ENCODE measurements around the gene LRRFIP1. TPM values are rescaled to one million over a fixed set of nuclear protein-coding genes. Genes with fewer than 3 reads are reported as not detected.
"Not testable (repeated sequence)": the region's sequence is repeated elsewhere in the genome, so short reads cannot be mapped to it uniquely, and the experiment has no call there.

LRRFIP1 gene
- total RNA-seq, 2 donors from 2014 or later, result 180 to 357 TPM

DNA sequence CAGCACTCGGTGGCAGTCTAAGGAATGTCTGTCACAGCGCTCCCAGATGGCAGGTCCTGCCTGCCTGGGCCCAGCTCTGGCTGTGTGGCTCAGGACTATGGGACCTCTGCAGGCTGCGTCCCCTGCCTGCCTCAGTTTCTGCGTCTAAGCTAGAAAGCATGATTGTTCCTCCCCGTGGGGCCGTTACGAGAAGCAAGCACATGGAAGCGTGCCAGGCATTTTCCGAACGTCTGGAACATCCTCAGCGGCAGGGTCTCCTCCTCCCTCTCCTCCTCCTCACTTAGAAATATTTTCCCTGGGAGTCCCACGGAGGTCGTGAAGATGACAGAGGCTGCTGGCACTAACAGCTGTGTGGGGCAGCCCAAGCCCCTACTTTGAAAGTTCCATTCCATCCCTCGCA lies 43.3 kb downstream of the LRRFIP1 start:
- peak; percentile 89 for DNase-seq (ENCODE audit: low spot score)
- intact Hi-C loops (cut with DNase I), result no loop called here

DNA sequence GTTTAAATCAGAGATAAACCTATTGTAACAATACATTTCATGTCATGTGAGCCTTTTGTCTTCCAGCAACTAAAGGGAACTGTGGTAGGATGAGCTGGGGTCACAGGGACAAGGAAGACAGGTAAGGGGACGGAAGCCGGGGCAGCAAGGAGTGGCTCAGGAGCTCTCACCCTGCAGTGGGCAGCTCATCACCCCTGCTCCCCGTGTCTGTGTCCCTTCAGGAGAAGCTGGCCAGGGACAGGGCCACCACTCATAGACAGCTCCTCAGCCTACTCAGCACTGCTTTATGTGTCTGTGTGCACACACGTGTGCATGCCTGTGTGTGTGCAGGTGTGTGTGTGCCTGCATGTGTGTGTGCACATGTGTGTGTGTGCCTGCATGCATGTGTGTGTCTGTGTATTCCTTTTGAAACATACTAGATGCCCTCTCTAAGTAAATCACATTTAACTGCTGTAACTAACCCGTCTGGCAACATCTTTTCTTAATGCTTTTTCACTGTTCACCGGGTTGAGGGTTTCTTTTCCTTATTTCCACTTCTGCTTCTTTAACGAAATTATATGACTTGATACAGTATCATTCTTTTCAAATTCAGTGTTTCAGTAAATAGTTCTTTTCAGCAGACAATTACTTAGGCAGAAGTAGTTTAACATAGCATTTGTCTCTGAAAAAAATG lies 44.2 kb downstream of the LRRFIP1 start:
- no peak for DNase-seq (ENCODE audit: low spot score)
- intact Hi-C loops (cut with DNase I), result no loop called here

DNA sequence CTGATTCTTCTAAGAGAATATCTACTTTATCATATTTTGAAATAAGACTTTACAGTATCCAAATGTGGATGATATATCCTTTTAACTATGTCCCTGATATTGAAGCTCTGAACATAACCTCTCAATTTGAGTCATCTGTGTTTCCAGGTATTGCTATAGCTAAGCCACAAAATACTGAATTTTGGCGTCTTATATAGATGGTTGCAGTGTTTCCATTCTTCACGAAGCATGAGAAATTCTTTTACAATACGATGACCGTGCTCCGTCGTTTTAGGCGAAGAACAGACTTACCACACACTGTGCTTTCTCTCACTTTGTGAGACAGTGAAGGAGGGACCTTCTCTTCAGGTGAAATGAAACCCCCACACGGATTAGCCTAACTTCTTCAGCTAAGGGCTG lies 45.3 kb downstream of the LRRFIP1 start:
- no peak for DNase-seq (ENCODE audit: low spot score)
- intact Hi-C loops (cut with DNase I), result no loop called here

DNA sequence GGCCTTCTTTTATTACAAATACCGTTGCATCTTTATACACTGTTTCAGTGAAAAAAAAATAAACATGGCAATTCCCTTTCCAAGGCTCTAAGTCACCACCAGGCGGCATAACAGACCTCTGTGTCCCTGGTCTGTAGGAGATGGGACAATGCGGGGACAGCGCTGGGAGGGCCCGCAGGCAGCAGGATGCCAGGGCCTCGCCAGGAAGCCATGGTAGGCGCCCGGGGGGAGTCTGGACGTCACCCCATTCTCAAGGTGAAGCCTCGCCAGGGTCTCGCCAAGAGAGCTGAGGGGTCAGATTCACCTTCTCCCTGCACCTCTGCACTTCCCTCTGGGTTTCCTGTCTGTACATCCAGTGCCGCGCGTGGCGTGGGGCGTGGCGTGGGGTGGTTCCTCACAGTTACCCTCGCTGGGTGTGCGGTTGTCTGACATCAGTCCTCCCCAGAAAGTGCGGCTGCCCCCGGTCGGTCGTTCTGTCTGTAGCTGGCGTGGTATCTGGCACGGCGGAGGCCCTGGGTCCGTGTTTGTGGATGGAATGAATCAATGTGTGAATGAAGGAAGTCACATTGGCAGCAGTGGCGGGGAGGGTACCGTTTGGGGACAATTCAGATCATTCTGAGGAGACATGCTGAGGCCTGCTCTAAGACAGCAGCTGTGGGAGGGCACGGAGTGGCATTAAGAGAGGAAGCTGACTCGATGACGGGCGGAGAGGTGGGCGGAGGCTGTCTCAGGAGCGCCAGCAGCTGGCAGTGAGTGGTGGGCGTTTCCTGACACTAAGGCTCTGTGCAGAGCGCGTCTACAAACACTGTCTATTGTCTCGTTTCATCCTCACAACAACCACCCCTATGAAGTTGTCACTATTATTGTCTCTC lies 46.0 kb downstream of the LRRFIP1 start:
- peak; percentile 91 for DNase-seq (ENCODE audit: low spot score)
- intact Hi-C loops (cut with DNase I), result no loop called here

DNA sequence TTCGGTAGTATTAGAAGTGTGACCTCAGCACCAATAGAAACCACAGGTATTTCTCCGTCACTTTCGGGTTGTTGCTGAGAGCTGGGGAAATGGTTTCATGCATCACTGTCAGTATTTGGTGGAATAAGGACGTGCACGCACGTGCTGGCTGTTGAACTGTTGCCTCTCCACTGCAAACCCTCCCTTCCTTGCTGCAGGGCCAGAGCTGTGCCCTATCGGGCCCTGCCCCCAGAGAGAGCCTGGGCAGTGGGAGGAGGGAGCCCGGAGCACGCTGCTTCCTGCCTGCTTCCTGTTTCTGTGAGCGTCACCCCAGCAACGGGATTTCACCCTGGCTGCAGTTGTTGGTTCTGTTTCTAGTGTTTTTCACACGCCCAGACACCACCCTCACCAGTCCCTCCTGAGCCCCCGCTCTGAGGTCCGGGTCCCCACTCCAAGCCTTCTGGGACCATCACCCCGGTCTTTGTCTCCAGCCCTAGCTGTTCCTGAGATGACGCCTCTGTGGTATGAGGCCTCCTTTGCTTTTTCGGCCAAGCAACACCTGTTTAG lies 47.4 kb downstream of the LRRFIP1 start:
- intact Hi-C loops (cut with DNase I), result loop anchor here in 1 of 2 donors (5.0 kb wide), 1 partner anchor 693 kb away; no protein-coding TSS in a partner anchor
- DNase-seq (ENCODE audit: low spot score), result peak; percentile 97

DNA sequence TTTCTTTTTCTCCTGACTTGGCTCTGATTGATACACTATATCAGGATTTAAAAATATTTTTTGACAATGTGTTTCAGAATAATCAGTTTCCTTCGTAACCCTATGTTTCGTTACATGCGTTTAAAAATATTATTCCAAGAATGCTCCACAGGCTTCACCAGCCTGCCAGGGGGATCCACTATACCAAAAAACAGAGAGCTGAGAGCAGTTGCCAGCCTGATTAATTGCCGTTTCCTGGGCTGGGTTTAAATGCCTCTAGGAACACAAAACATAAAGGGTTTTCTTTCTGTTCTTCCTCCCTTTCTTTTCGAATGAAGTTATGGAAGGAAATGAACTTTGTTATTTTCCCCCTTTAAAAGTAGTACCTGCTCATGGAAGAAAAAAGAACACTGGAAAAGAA lies 47.9 kb downstream of the LRRFIP1 start:
- DNase-seq (ENCODE audit: low spot score), result no peak
- intact Hi-C loops (cut with DNase I), result loop anchor here in 1 of 2 donors (5.0 kb wide), 1 partner anchor 693 kb away; no protein-coding TSS in a partner anchor

DNA sequence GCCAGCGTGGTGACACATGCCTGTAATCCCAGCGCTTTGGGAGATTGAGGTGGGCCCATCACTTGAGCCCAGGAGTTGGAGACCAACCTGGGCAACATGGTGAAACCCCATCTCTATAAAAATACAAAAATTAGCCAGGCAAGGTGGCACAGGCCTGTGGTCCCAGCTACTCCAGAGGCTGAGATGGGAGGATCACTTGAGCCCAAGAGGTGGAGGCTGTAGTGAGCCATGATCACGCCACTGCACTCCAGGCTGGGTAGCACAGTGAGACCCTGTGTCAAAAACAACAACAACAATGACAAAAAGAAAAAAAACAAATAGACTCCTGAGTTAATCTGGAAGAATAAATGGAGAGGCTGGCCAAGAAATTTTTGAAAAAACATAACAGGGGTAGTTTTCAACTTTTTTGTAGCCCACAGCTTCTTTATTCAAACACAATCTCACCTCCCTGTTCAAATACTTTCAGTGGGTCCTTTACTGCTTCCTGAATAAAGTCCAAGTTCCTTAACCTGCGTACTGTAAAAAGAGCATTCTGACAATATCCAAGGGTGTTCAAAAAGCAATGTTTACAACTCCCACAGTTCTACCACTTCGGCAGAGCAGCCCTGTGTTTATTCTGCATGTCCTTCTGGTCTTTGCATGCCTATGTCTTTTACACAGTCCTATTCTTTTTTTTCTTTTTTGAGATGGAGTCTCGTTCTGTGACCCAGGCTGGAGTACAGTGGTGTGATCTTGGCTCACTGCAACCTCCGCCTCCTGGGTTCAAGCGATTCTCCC lies 53.5 kb downstream of the LRRFIP1 start:
- intact Hi-C loops (cut with DNase I), result no loop called here
- no peak for DNase-seq (ENCODE audit: low spot score)

DNA sequence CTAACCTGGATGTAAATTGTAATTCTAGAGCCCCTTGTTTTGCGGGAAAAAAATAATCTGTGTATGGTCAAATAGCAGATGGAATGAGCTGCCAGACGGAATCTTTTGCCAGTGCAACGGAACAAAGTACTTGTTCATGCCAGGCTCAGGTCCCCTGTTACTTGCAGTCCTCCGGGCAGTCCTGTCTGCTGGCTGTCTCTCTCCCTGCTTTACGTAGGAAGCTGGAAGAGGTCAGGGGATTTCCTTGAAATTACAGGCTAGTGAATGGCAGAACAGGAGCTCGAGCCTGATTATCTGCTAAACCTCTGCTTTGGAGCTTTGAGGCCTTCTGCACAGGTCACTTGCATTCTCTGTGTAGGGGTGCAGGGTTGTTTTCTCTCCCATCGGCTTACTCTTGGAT lies 54.8 kb downstream of the LRRFIP1 start:
- DNase-seq (ENCODE audit: low spot score), result no peak
- intact Hi-C loops (cut with DNase I), result no loop called here

DNA sequence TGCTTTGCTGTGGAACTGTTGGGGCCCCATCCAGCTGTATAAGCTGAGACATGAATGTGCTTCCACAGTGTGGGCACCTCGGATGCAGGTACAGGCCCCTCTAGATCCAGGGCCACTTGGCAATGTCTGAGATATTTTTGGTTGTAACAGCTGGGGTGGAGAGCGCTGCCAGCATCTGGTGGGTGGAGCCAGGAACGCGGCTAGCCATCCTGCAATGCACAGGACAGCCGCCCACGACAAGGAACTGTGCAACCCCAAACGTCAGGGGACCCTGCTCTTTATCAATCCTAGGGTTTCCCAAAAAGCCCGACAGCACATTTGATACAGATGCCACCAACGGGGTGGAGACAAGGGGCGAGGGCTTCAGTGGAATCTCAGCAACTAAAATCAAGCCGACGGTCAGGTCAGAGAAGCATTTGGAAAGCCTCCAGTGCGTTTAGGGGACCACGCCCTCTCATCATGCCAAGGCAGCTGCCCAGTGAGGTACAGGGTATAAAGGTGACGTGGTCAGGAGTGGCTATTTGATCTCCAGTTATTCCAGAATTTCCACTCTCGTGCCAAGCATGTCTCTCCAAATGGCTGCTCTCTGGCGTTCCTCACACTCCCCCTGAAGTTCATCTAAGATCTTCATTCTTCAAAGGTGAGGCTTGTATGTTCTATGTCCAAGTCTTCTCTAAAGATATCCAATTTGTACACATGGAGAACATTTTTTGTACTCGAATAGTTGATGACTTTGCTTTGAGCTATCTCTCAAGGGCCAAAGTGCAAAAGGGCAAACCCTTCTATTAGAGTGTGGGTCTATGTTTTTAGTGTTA lies 55.7 kb downstream of the LRRFIP1 start:
- intact Hi-C loops (cut with DNase I), result no loop called here
- DNase-seq (ENCODE audit: low spot score), result no peak

DNA sequence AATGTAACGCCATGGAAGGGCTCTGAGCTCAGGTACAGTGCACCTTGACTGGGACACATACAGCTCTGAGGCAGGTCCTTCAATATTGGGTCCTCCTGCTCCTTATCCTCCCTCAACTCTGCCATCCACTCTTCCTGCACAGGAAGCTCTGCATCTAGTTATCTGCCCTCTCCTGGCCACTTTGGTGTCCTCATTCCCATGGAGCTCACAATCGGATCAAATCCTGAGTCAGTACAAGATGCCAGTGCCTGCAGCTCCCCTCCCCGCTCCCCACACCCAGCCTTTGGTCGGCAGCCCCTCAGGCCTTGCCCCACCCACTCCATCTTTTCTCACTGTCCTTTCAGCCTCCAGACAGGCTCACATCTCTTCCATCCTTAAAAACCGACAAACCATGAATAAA lies 58.0 kb downstream of the LRRFIP1 start:
- peak; percentile 66 for DNase-seq (ENCODE audit: low spot score)
- intact Hi-C loops (cut with DNase I), result no loop called here

DNA sequence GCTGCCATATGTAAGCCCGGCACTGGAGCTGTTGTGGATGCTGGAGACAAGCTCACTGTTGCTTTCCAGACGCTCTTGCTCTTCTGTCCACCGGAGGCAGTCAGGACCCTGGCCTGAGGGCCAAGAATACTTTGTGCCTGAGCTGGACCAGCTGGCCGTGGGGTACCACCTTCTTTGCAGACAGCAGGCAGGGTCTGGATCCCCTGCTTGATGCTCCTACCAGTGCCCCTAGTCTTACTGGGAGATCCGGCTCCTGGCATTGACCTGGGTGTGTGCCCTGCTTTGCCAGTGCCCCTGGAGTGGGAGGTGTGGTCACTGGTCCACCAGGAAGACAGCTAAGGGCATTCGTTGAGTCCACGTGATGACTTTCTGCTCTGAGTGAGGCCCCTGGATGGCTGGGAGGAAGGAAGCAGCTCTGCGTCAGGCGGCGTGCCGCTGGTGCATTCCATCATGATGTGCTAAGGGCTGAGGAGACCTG lies 59.3 kb downstream of the LRRFIP1 start:
- intact Hi-C loops (cut with DNase I), result no loop called here
- DNase-seq (ENCODE audit: low spot score), result peak; percentile 87

DNA sequence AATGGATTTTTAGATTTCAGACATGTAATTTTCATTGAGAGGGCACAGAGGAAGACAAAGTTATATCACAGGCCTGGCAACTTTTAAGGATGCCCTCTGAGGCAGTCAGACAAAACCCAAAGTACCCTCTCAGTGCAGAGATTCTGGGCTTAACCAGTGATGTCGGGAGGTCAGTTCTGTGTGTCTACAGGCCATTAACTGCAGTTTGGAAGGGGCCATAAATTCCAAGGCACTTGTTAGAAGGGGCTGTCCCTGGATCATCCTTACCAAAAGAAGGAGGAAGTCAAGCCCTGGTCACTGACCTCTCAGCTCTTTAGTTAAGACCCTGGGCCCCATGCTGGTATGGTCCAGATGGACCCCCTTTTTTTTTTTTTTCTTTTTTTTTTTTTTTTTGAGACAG lies 60.7 kb downstream of the LRRFIP1 start:
- DNase-seq (ENCODE audit: low spot score), result no peak
- intact Hi-C loops (cut with DNase I), result no loop called here

DNA sequence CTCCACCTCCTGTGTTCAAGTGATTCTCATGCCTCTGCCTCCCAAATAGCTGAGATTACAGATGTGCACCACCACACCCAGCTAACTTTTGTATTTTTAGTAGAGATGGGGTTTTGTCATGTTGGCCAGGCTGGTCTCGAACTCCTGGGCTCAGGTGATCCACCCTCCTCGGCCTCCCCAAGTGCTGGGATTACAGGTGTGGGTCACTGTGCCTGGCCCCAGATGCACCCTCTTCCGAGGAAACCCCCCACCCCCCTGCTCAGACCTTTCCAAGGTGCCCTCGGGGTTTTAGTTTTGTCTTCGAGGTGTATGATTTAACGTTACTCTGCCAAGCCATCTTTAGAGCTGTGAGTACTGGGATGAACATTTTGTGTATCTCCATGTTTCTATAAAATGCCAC lies 61.2 kb downstream of the LRRFIP1 start:
- intact Hi-C loops (cut with DNase I); DNase-seq (ENCODE audit: low spot score): not testable (repeated sequence)

DNA sequence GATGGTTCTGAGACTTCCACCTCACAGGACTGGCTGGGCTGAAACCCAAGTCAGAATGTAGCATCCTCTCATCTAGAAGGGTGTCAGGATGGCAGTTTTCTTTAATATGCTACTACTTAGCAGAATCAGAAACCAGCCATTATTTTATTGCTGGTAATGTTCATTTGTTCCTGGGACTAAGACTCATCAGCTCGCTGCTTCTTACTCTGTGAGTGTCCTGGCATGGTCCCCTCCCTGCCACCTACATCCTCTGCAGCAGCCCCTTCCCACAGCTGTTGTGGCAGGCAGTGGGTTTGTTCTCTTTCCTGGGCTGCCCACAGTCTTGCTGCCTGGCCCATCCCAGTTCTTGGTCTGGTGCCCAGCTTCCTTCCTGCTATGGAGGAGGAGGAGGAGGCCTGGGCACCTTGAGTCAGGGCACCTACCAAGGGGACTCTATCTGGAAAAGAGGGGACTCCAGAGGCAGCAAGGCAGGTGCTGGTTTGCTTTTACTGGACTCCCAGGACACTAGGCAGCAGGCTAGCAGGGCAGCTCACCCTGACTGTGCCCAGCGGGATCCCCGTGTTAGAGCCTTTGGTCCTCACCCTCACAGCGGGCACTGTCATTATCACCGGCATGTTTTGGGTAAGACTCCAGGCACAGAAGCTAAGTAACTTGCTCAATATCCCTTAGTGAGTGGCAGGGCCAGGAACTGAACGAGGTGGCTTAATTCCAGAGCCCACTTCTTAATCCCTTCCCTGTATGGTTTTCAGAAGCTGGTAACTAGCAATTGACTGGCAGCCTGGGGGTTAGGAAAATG lies 62.1 kb downstream of the LRRFIP1 start:
- no peak for DNase-seq (ENCODE audit: low spot score)
- intact Hi-C loops (cut with DNase I), result no loop called here

DNA sequence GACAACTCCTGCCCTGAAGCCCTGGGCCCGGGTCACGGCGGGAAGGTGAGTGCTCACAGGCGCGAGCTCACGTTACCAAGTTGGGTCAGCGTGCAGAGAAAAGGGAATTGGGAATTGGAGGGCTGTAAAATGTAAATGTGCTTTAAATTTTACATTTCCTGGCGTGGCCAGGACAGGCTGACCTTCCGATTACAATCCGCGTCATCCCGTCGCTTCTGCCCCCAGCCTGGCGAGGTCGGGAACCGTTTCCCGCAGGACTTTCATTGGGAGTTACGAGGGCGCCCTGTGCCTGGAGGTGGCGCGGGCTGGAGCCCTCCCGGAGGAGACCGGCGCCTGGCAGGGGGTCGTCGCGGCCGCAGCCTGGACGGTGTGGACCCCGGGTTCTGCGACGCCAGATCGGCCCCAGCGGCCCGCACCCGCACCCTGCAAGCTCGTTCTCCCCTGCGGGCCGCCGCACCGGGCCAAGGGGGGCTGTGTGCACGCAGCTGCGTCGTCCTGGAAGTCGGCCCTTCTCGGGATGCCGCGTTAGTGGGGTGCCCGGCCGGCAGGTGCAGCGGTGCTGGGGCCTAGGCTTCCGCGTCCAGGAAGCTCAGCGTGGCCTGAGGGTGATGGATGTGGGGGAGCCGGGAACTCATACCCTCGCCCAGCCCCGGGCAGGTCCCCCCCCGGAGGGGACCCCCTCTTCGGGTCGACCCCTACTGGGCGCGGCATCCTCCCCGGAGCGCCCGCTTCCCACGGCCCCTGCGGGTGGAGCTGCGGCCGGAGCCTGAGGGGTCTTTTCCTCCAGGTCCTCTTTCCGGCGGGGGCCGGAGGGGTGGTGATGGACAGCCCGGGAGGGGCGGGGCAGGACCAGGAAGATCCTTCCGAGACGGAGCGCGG lies 63.9 kb downstream of the LRRFIP1 start:
- DNase-seq (ENCODE audit: low spot score), result no peak
- intact Hi-C loops (cut with DNase I), result no loop called here

DNA sequence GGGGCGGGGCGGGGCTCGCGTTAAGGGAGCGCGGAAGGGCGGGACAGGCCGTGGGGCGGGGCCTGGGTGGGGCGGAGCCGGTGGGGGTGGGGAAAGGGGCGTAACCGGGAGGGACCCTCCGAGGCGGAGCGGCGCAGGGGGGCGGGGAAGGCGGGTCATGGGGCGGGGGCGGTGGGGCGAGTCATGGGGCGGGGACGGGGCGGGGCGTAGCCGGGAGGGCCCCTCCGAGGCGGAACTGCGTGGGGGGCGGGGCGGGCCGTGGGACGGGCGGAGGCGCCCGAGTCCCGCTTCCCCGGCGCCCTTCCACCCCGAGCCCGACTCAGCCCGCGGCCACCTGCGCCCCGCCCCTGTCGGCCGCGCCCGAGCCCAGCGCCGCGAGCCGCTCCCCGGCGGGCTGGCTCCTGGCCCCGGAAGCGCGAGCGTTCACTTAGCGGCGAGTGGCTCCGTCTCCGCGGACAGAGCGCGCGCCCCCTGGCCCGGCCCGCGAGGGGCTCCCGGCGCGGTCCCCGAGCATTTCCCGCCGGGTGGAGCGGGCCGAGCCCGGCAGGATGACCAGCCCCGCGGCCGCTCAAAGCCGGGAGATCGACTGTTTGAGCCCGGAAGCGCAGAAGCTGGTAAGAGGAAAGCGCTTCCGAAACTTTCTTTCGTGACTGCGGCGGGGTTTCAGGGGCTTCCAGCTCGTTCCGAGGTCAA lies 64.7 kb downstream of the LRRFIP1 start:
- intact Hi-C loops (cut with DNase I), result loop anchor here in 1 of 2 donors (1.0 kb wide), 1 partner anchor 47 kb away; no protein-coding TSS in a partner anchor
- DNase-seq (ENCODE audit: low spot score), result peak; percentile 99
